Neuronal stem cell (in vitro differentiated cells): ENCODE measurements around the gene GMDS.

Experiments used
- DNase-seq: peaks from one replicate; pipeline ENCODE4 v3.0.0-alpha.2; 2013; ENCODE audit warnings: low spot score
- H2AFZ ChIP-seq: one replicate; pipeline ENCODE4 v1.6.1; 2013; ENCODE audit warnings: mild to moderate bottlenecking, low read length, inconsistent platforms
- H2AK5ac ChIP-seq: 2 replicates; pipeline ENCODE4 v1.6.1; 2013; ENCODE audit warnings: low read depth, mild to moderate bottlenecking, inconsistent platforms, low read length, moderate library complexity, mixed read lengths
- H2BK120ac ChIP-seq: 2 replicates; pipeline ENCODE4 v1.6.1; 2013; ENCODE audit warnings: low read depth, mild to moderate bottlenecking, inconsistent platforms, low read length, moderate library complexity, mixed read lengths
- H2BK12ac ChIP-seq: one replicate; pipeline ENCODE4 v1.6.1; 2013; ENCODE audit warnings: low read length, inconsistent platforms
- H2BK15ac ChIP-seq: 2 replicates; pipeline ENCODE4 v1.6.1; 2013; ENCODE audit warnings: mild to moderate bottlenecking, low read length, inconsistent platforms, mixed read lengths
- H2BK5ac ChIP-seq: one replicate; pipeline ENCODE4 v1.6.1; 2013; ENCODE audit warnings: inconsistent platforms, mild to moderate bottlenecking, low read length, moderate library complexity
- H3K14ac ChIP-seq: one replicate; pipeline ENCODE4 v1.6.1; 2013; ENCODE audit warnings: low read length, inconsistent platforms
- H3K18ac ChIP-seq: 2 replicates; pipeline ENCODE4 v1.6.1; 2013; ENCODE audit warnings: low read length, inconsistent platforms
- H3K23ac ChIP-seq: 2 replicates; pipeline ENCODE4 v1.6.1; 2013; ENCODE audit warnings: low read depth, mild to moderate bottlenecking, mixed read lengths, low read length, inconsistent platforms; ENCODE audit not compliant: poor library complexity
- H3K27ac ChIP-seq: replicated peaks from 3 replicates; pipeline ENCODE4 v1.5.1; 2013; ENCODE audit warnings: low read length, inconsistent platforms
- H3K27me3 ChIP-seq, 3 experiments: 2 replicates each; pipeline ENCODE4 v1.6.1; 2013; ENCODE audit warnings: low read length in 3 of 3, mild to moderate bottlenecking in 2 of 3, inconsistent platforms in 1 of 3, low read depth in 1 of 3, mixed read lengths in 1 of 3, moderate library complexity in 1 of 3; ENCODE audit not compliant: control insufficient read depth in 3 of 3, insufficient read depth in 3 of 3
- H3K36me3 ChIP-seq, 2 donors: replicated peaks in 1 of 2; 2 replicates each; pipeline ENCODE4 v1.6.1; 2013; ENCODE audit warnings: low read length in 2 of 2; ENCODE audit not compliant: control insufficient read depth in 2 of 2, insufficient read depth in 2 of 2
- H3K4ac ChIP-seq: 2 replicates; pipeline ENCODE4 v1.6.1; 2013; ENCODE audit warnings: inconsistent platforms, mild to moderate bottlenecking, low read length, moderate library complexity
- H3K4me1 ChIP-seq, 2 donors: 1 replicate in 1 of 2; 2 replicates in 1 of 2; pipeline ENCODE4 v1.6.1; 2013; ENCODE audit warnings: low read length in 2 of 2, low read depth in 1 of 2; ENCODE audit not compliant: control insufficient read depth in 2 of 2, insufficient read depth in 1 of 2
- H3K4me2 ChIP-seq: one replicate; pipeline ENCODE4 v1.6.1; 2013; ENCODE audit warnings: mild to moderate bottlenecking, low read length, inconsistent platforms; ENCODE audit not compliant: insufficient read depth, poor library complexity, severe bottlenecking
- H3K4me3 ChIP-seq, 2 donors: 2 replicates each; pipeline ENCODE4 v1.5.1; 2013; ENCODE audit warnings: low read length in 2 of 2, mild to moderate bottlenecking in 2 of 2, inconsistent platforms in 1 of 2, moderate library complexity in 1 of 2
- H3K79me1 ChIP-seq: one replicate; pipeline ENCODE4 v1.6.1; 2013; ENCODE audit warnings: low read depth, mild to moderate bottlenecking, inconsistent platforms, low read length, moderate library complexity
- H3K9ac ChIP-seq: one replicate; pipeline ENCODE4 v1.6.1; 2013; ENCODE audit warnings: mild to moderate bottlenecking, low read depth, low read length, inconsistent platforms; ENCODE audit not compliant: poor library complexity
- H3K9me3 ChIP-seq, 2 donors: replicated peaks in 1 of 2; 2 replicates each; pipeline versions ENCODE3 to v1.6.1; 2013; ENCODE audit warnings: low read length in 2 of 2, mild to moderate bottlenecking in 2 of 2, inconsistent platforms in 1 of 2, low read depth in 1 of 2, mixed read lengths in 1 of 2, moderate library complexity in 1 of 2; ENCODE audit not compliant: control insufficient read depth in 2 of 2, insufficient read depth in 1 of 2
- H4K8ac ChIP-seq: one replicate; pipeline ENCODE4 v1.6.1; 2013; ENCODE audit warnings: low read depth, mild to moderate bottlenecking, inconsistent platforms, low read length, moderate library complexity
- H4K91ac ChIP-seq: one replicate; pipeline ENCODE4 v1.6.1; 2013; ENCODE audit warnings: low read length, low read depth, mild to moderate bottlenecking, inconsistent platforms; ENCODE audit not compliant: poor library complexity
- WGBS, 2 donors: extraction: QIAGEN DNeasy Blood & Tissue Kit; methylation state at CpG; one replicate each; pipeline ENCODE4 v1.1.7; 2013; ENCODE audit warnings: missing lambda C conversion rate in 2 of 2, mixed read lengths in 1 of 2; ENCODE audit not compliant: insufficient read length in 2 of 2, insufficient replicate concordance in 1 of 2; ENCODE audit errors: extremely low coverage in 2 of 2; 5-methylcytosine and 5-hydroxymethylcytosine counted together

The GMDS gene

GRCh38 chr6:1631251-1631650 lies 614.2 kb downstream of the GMDS start:
- Histone ChIP-seq H3K4ac (no peak overlapping the region), H2BK5ac (no peak overlapping the region), H2AK5ac (no peak overlapping the region), H2BK120ac (no peak overlapping the region), H3K79me1 (no peaks in the 10 kb centered on the region), H3K23ac (no peak overlapping the region), H3K18ac (no peak overlapping the region), H3K9ac (no peak overlapping the region), H3K27me3 (peaks cover 3 to 19% (median 18%) of the 10 kb centered on the region in 3 experiments), H2BK12ac (no peak overlapping the region), H3K4me3 (no peak overlapping the region), H3K9me3 (no peaks in the 10 kb centered on the region), H2AFZ (no peak overlapping the region), H4K91ac (no peak overlapping the region), H4K8ac (no peak overlapping the region), H3K27ac (no peak overlapping the region), H3K36me3 (no peaks in the 10 kb centered on the region), H3K4me2 (no peak overlapping the region), H3K4me1 (peaks cover 5 to 7% of the 10 kb centered on the region in 2 donors), H3K14ac (no peak overlapping the region), H2BK15ac (no peak overlapping the region)
- no peak for DNase-seq
- no CpG with 5 or more reads among the region's 4 CpGs for WGBS, 2 donors

GRCh38 chr6:1630771-1631217 lies 614.6 kb downstream of the GMDS start:
- no peak for DNase-seq
- Histone ChIP-seq H2AFZ (no peak overlapping the region), H3K36me3 (no peaks in the 10 kb centered on the region), H3K9ac (no peak overlapping the region), H3K14ac (no peak overlapping the region), H3K27ac (no peak overlapping the region), H3K4me1 (peaks cover 4 to 5% of the 10 kb centered on the region in 2 donors), H3K79me1 (no peaks in the 10 kb centered on the region), H3K18ac (no peak overlapping the region), H4K8ac (no peak overlapping the region), H3K4ac (no peak overlapping the region), H2BK15ac (no peak overlapping the region), H3K4me3 (no peak overlapping the region), H2BK120ac (no peak overlapping the region), H2AK5ac (no peak overlapping the region), H3K4me2 (no peak overlapping the region), H3K23ac (no peak overlapping the region), H3K27me3 (peaks cover 4 to 24% (median 21%) of the 10 kb centered on the region in 3 experiments), H4K91ac (no peak overlapping the region), H2BK12ac (no peak overlapping the region), H2BK5ac (no peak overlapping the region), H3K9me3 (no peaks in the 10 kb centered on the region)
- WGBS, 2 donors = no CpG with 5 or more reads among the region's 11 CpGs

- Histone ChIP-seq H3K4me3 (no peak overlapping the region), H3K27ac (no peak overlapping the region), H2BK12ac (no peak overlapping the region), H2BK15ac (no peak overlapping the region), H3K23ac (no peak overlapping the region), H3K9me3 (no peaks in the 10 kb centered on the region), H3K36me3 (no peaks in the 10 kb centered on the region), H3K9ac (no peak overlapping the region), H2BK5ac (no peak overlapping the region), H2BK120ac (no peak overlapping the region), H2AK5ac (no peak overlapping the region), H3K18ac (no peak overlapping the region), H4K91ac (no peak overlapping the region), H3K4ac (no peak overlapping the region), H3K27me3 (peaks cover 8 to 29% (median 26%) of the 10 kb centered on the region in 3 experiments), H3K4me2 (no peak overlapping the region), H3K79me1 (no peaks in the 10 kb centered on the region), H4K8ac (no peak overlapping the region), H3K4me1 (peaks cover 0 to 4% of the 10 kb centered on the region in 2 donors), H2AFZ (no peak overlapping the region), H3K14ac (no peak overlapping the region)
- no peak for DNase-seq
- no CpG with 5 or more reads among the region's 10 CpGs for WGBS, 2 donors
Observed at GRCh38 chr6:1630212-1630770, 615.1 kb downstream of the GMDS start.

- no peaks in the 10 kb centered on the region for H3K36me3 ChIP-seq
- H2BK12ac ChIP-seq = no peak overlapping the region
- H4K91ac ChIP-seq = no peak overlapping the region
- no peak overlapping the region for H3K14ac ChIP-seq
- H2AK5ac ChIP-seq = no peak overlapping the region
- H2BK5ac ChIP-seq = no peak overlapping the region
- H2BK15ac ChIP-seq = no peak overlapping the region
- no peak overlapping the region for H2BK120ac ChIP-seq
- H3K79me1 ChIP-seq = no peaks in the 10 kb centered on the region
- H3K9me3 ChIP-seq = no peaks in the 10 kb centered on the region
- H3K4ac ChIP-seq = no peak overlapping the region
- no peak overlapping the region for H3K4me2 ChIP-seq
- H3K9ac ChIP-seq = no peak overlapping the region
- peaks cover 17 to 39% (median 36%) of the 10 kb centered on the region in 3 experiments for H3K27me3 ChIP-seq
- no peak overlapping the region for H3K23ac ChIP-seq
- H3K27ac ChIP-seq = no peak overlapping the region
- H4K8ac ChIP-seq = no peak overlapping the region
- peaks cover 0 to 2% of the 10 kb centered on the region in 2 donors for H3K4me1 ChIP-seq
- H3K18ac ChIP-seq = no peak overlapping the region
- H2AFZ ChIP-seq = no peak overlapping the region
- DNase-seq = no peak
- WGBS, 2 donors = no CpG with 5 or more reads among the region's 14 CpGs
- no peak overlapping the region for H3K4me3 ChIP-seq
Observed at GRCh38 chr6:1629316-1629715, 616.1 kb downstream of the GMDS start.
